ENCODE data around the gene GCAT. TPM values are rescaled to one million over a fixed set of nuclear protein-coding genes. Genes with fewer than 3 reads are reported as not detected.

Gene GCAT
- polyA plus RNA-seq (2013) = 15.3 and 16.1 TPM in 2 replicates

DNA sequence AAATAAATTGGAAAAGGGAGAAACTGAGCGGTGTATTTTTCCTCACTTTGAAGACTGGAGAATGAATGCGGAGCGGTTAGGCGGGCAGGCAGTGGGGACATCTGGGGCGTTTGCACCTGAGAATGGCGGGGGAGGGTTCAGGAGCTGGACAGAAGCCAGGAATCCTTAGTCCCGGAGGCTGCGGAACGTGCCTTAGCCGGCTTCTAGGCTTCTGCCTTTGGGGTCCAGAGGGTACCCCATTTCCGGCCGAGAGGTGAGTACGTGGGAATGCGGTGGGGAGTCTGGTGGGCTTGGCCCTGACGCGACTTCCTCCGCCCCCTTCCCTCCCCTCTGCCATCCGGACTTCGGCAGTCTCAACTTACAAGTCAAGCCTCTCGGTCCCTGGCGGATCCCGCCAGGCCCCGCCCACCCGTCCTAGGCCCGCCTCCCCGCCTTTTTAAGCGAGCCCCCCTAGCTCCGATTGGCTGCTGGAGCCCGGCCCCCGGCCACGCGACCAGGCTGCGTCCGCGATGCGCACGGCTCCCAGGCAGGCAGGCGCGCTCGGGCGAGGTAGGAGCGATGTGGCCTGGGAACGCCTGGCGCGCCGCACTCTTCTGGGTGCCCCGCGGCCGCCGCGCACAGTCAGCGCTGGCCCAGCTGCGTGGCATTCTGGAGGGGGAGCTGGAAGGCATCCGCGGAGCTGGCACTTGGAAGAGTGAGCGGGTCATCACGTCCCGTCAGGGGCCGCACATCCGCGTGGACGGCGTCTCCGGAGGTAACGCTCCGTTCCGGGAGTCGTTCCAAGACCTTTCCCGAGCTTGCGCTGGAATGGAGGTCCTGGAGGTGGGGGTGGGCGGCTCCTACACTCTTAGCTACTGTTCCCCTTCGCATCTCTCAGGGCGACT is at the start of gene GCAT:
GCAT (plus strand) TSS at position 525 of the 884 bp plus-strand sequence; CDS start at position 559, 34 bp downstream.
- H3K9ac ChIP-seq (ENCODE audit: low read length) = peak within 1 kb of the TSS; percentile 68
- no peak within 1 kb of the TSS for H3K4ac ChIP-seq (ENCODE audit: low read depth, low read length)
- H3K79me2 ChIP-seq (ENCODE audit: control insufficient read depth, insufficient read depth, low read length, poor library complexity) = peaks cover 5% of the 10 kb centered on the region
- no peak within 1 kb of the TSS for H3K23ac ChIP-seq (ENCODE audit: low read length)
- no peak within 1 kb of the TSS for H3K27ac ChIP-seq (ENCODE audit: low read depth, low read length)
- H3K4me2 ChIP-seq (ENCODE audit: low read length) = peak within 1 kb of the TSS; percentile 87
- H2AFZ ChIP-seq (ENCODE audit: insufficient read depth, low read length, poor library complexity) = peak within 1 kb of the TSS; percentile 94
- H2AK5ac ChIP-seq (ENCODE audit: low read length) = no peak within 1 kb of the TSS
- H4K91ac ChIP-seq (ENCODE audit: low read depth, low read length) = no peak within 1 kb of the TSS
- no peaks in the 10 kb centered on the region for H3K9me3 ChIP-seq (ENCODE audit: insufficient read depth, low read depth, low read length)
- H3K79me1 ChIP-seq (ENCODE audit: low read length) = peaks cover 15% of the 10 kb centered on the region
- H3K36me3 ChIP-seq (ENCODE audit: control insufficient read depth in 1 of 2, insufficient read depth in 2 of 2, low read length in 2 of 2) = peaks cover 0 to 2% of the 10 kb centered on the region in 2 experiments
- no peak within 1 kb of the TSS for H4K12ac ChIP-seq (ENCODE audit: low read depth, low read length)
- H2BK120ac ChIP-seq (ENCODE audit: insufficient read depth, low read length, poor library complexity) = no peak within 1 kb of the TSS
- peak within 1 kb of the TSS; percentile 56 for H3K14ac ChIP-seq (ENCODE audit: low read length)
- peaks cover 13% of the 10 kb centered on the region for H3K27me3 ChIP-seq (ENCODE audit: insufficient read depth, low read length)
- H3K4me3 ChIP-seq (ENCODE audit: low read depth, low read length) = peak within 1 kb of the TSS; percentile 77
- no peak within 1 kb of the TSS for H2BK5ac ChIP-seq (ENCODE audit: low read depth, low read length, poor library complexity)
- no CpG with 5 or more reads among the region's 73 CpGs for WGBS (ENCODE audit: extremely low coverage, insufficient coverage, insufficient read length)
- H3K18ac ChIP-seq (ENCODE audit: low read length) = peak within 1 kb of the TSS; percentile 79
- H3K4me1 ChIP-seq (ENCODE audit: control insufficient read depth in 1 of 2, insufficient read depth in 2 of 2, low read length in 2 of 2) = peaks cover 18 to 35% of the 10 kb centered on the region in 2 experiments
- peak within 1 kb of the TSS; percentile 64 for H4K8ac ChIP-seq (ENCODE audit: low read depth, low read length)
- peak; percentile 90 to 94 for DNase-seq
- no peak within 1 kb of the TSS for H2BK12ac ChIP-seq (ENCODE audit: low read length)

DNA sequence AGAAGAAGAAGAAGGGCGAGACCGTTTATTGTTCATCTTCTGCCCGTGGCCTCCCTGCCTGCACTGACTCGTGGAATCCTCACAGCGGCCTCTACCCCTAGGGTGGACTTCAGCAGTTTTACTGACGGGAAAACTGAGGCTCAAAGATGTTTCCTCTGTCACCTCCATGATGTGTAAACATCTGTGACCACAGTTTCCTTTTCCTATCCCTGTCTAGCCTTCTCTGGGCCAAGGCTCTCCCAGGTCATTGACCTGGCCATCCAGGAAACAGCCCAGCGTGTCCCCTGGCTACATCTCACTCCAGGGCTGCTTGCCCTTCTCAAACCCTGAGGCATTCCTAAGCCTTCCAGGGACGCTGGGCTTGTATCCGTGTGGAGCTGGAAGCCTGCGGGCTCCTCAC is 49.0 kb upstream of the GCAT start:
- Histone ChIP-seq H2BK12ac (ENCODE audit: low read length) (no peak overlapping the region), H4K12ac (ENCODE audit: low read depth, low read length) (no peak overlapping the region), H3K27me3 (ENCODE audit: insufficient read depth, low read length) (no peaks in the 10 kb centered on the region), H2BK120ac (ENCODE audit: insufficient read depth, low read length, poor library complexity) (no peak overlapping the region), H3K27ac (ENCODE audit: low read depth, low read length) (no peak overlapping the region), H3K4me3 (ENCODE audit: low read depth, low read length) (no peak overlapping the region), H3K14ac (ENCODE audit: low read length) (no peak overlapping the region), H3K9ac (ENCODE audit: low read length) (no peak overlapping the region), H3K4me1 (ENCODE audit: control insufficient read depth in 1 of 2, insufficient read depth in 2 of 2, low read length in 2 of 2) (peaks cover 0 to 5% of the 10 kb centered on the region in 2 experiments), H3K23ac (ENCODE audit: low read length) (no peak overlapping the region), H3K4me2 (ENCODE audit: low read length) (no peak overlapping the region), H2BK5ac (ENCODE audit: low read depth, low read length, poor library complexity) (no peak overlapping the region), H3K4ac (ENCODE audit: low read depth, low read length) (no peak overlapping the region), H3K9me3 (ENCODE audit: insufficient read depth, low read depth, low read length) (no peaks in the 10 kb centered on the region), H4K8ac (ENCODE audit: low read depth, low read length) (no peak overlapping the region), H3K79me1 (ENCODE audit: low read length) (no peaks in the 10 kb centered on the region), H3K18ac (ENCODE audit: low read length) (no peak overlapping the region), H2AFZ (ENCODE audit: insufficient read depth, low read length, poor library complexity) (no peak overlapping the region), H2AK5ac (ENCODE audit: low read length) (no peak overlapping the region), H3K36me3 (ENCODE audit: control insufficient read depth in 1 of 2, insufficient read depth in 2 of 2, low read length in 2 of 2) (peaks cover 77 to 80% of the 10 kb centered on the region in 2 experiments), H3K79me2 (ENCODE audit: control insufficient read depth, insufficient read depth, low read length, poor library complexity) (no peaks in the 10 kb centered on the region), H4K91ac (ENCODE audit: low read depth, low read length) (no peak overlapping the region)
- no CpG with 5 or more reads among the region's 10 CpGs for WGBS (ENCODE audit: extremely low coverage, insufficient coverage, insufficient read length)
- DNase-seq = no peak

DNA sequence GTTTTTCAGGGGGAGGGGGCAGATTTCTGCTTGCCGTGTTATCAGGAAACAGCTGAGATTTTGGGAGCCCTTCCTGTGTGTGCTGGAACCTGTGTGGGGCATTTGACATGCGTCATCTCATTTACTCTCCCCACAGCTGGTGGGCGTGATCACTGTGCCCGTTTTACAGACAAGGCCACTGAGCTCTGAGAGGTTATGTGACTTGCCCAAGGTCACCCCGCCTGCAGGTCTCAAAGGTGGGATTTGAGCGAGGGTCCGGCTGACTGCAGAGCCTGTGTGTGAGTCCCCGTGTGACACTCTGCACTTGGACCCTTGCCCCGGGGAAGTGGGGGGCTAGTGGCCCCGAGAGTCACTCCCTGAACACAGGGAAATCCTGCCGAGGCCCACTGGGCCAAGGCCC is 48.5 kb upstream of the GCAT start:
- Histone ChIP-seq H3K4me2 (ENCODE audit: low read length) (no peak overlapping the region), H4K12ac (ENCODE audit: low read depth, low read length) (no peak overlapping the region), H2AFZ (ENCODE audit: insufficient read depth, low read length, poor library complexity) (no peak overlapping the region), H2BK5ac (ENCODE audit: low read depth, low read length, poor library complexity) (no peak overlapping the region), H3K4ac (ENCODE audit: low read depth, low read length) (no peak overlapping the region), H3K18ac (ENCODE audit: low read length) (no peak overlapping the region), H4K8ac (ENCODE audit: low read depth, low read length) (no peak overlapping the region), H3K4me3 (ENCODE audit: low read depth, low read length) (no peak overlapping the region), H3K36me3 (ENCODE audit: control insufficient read depth in 1 of 2, insufficient read depth in 2 of 2, low read length in 2 of 2) (peaks cover 74 to 81% of the 10 kb centered on the region in 2 experiments), H3K23ac (ENCODE audit: low read length) (no peak overlapping the region), H3K9me3 (ENCODE audit: insufficient read depth, low read depth, low read length) (no peaks in the 10 kb centered on the region), H4K91ac (ENCODE audit: low read depth, low read length) (no peak overlapping the region), H3K4me1 (ENCODE audit: control insufficient read depth in 1 of 2, insufficient read depth in 2 of 2, low read length in 2 of 2) (peaks cover 0 to 5% of the 10 kb centered on the region in 2 experiments), H3K27ac (ENCODE audit: low read depth, low read length) (no peak overlapping the region), H3K27me3 (ENCODE audit: insufficient read depth, low read length) (no peaks in the 10 kb centered on the region), H2AK5ac (ENCODE audit: low read length) (no peak overlapping the region), H2BK120ac (ENCODE audit: insufficient read depth, low read length, poor library complexity) (no peak overlapping the region), H3K9ac (ENCODE audit: low read length) (no peak overlapping the region), H2BK12ac (ENCODE audit: low read length) (no peak overlapping the region), H3K79me1 (ENCODE audit: low read length) (no peaks in the 10 kb centered on the region), H3K14ac (ENCODE audit: low read length) (no peak overlapping the region), H3K79me2 (ENCODE audit: control insufficient read depth, insufficient read depth, low read length, poor library complexity) (no peaks in the 10 kb centered on the region)
- DNase-seq = no peak
- WGBS (ENCODE audit: extremely low coverage, insufficient coverage, insufficient read length) = no CpG with 5 or more reads among the region's 11 CpGs

DNA sequence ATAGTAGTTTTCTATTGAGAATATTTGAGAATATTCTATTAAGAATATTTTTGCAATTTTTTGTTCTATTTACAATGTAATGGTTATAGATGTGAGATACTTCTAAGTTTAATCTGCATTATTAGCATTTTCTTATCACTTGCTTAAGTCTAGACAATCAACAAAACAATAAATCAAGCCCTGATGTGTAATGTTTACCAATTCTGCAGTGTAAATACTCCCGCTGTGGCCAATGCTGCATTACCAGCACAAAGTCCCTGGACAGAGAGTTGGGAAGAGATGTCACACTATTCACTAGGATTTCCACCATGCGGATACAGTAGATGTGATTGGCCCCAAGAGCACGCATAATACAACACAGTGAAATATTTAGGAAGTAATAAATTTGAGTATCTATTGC is 47.6 kb upstream of the GCAT start:
- Histone ChIP-seq H3K27me3 (ENCODE audit: insufficient read depth, low read length) (no peaks in the 10 kb centered on the region), H3K4me2 (ENCODE audit: low read length) (no peak overlapping the region), H4K8ac (ENCODE audit: low read depth, low read length) (no peak overlapping the region), H4K91ac (ENCODE audit: low read depth, low read length) (no peak overlapping the region), H3K4ac (ENCODE audit: low read depth, low read length) (no peak overlapping the region), H3K27ac (ENCODE audit: low read depth, low read length) (no peak overlapping the region), H3K9me3 (ENCODE audit: insufficient read depth, low read depth, low read length) (no peaks in the 10 kb centered on the region), H2BK120ac (ENCODE audit: insufficient read depth, low read length, poor library complexity) (no peak overlapping the region), H3K4me1 (ENCODE audit: control insufficient read depth in 1 of 2, insufficient read depth in 2 of 2, low read length in 2 of 2) (peaks cover 0 to 5% of the 10 kb centered on the region in 2 experiments), H4K12ac (ENCODE audit: low read depth, low read length) (no peak overlapping the region), H2BK5ac (ENCODE audit: low read depth, low read length, poor library complexity) (no peak overlapping the region), H2AFZ (ENCODE audit: insufficient read depth, low read length, poor library complexity) (no peak overlapping the region), H3K9ac (ENCODE audit: low read length) (no peak overlapping the region), H3K79me1 (ENCODE audit: low read length) (no peaks in the 10 kb centered on the region), H2BK12ac (ENCODE audit: low read length) (no peak overlapping the region), H3K4me3 (ENCODE audit: low read depth, low read length) (no peak overlapping the region), H3K18ac (ENCODE audit: low read length) (no peak overlapping the region), H3K23ac (ENCODE audit: low read length) (no peak overlapping the region), H3K79me2 (ENCODE audit: control insufficient read depth, insufficient read depth, low read length, poor library complexity) (no peaks in the 10 kb centered on the region), H3K14ac (ENCODE audit: low read length) (no peak overlapping the region), H2AK5ac (ENCODE audit: low read length) (no peak overlapping the region), H3K36me3 (ENCODE audit: control insufficient read depth in 1 of 2, insufficient read depth in 2 of 2, low read length in 2 of 2) (peaks cover 71 to 78% of the 10 kb centered on the region in 2 experiments)
- no peak for DNase-seq
- WGBS (ENCODE audit: extremely low coverage, insufficient coverage, insufficient read length) = no CpG with 5 or more reads among the region's 3 CpGs

Data from trophoblast cell (in vitro differentiated cells and primary cell).